HL-60 (cell line): Measurements from ENCODE around the gene FRAS1.

ENCODE experiments used
- DNase-seq, 2 experiments: peaks; one replicate each; pipeline ENCODE4 v3.0.0-alpha.2; 2010 to 2020; ENCODE audit warnings: low read depth in 1 of 2, low spot score in 1 of 2
- H3K27ac ChIP-seq: fragments of 250-450 bp; sonication (Bioruptor Pico); replicated peaks from 2 replicates; pipeline ENCODE4 v1.5.1; 2020; ENCODE audit warnings: mild to moderate bottlenecking, moderate library complexity
- H3K27me3 ChIP-seq: fragments of 250-450 bp; sonication (Bioruptor Pico); 2 replicates; pipeline ENCODE4 v1.5.1; 2021; ENCODE audit warnings: mild to moderate bottlenecking, moderate library complexity; ENCODE audit not compliant: insufficient read depth, poor library complexity, severe bottlenecking
- H3K4me3 ChIP-seq: replicated peaks from 2 replicates; pipeline ENCODE4 v1.5.1; 2011; ENCODE audit warnings: mild to moderate bottlenecking, control low read depth, low read length; ENCODE audit not compliant: insufficient read depth
- GABPA ChIP-seq: IDR thresholded peaks from 2 replicates; pipeline ENCODE4 v1.6.1; 2012; ENCODE audit warnings: low read depth
- POLR2AphosphoS5 ChIP-seq: IDR thresholded peaks from 2 replicates; pipeline ENCODE4 v1.6.1; 2012; ENCODE audit warnings: low read depth
- SPI1 ChIP-seq: IDR thresholded peaks from 2 replicates; pipeline ENCODE4 v1.6.1; 2012; ENCODE audit warnings: low read depth, mild to moderate bottlenecking, borderline replicate concordance
- TF ChIP-seq, protein P1 (sequence below): IDR thresholded peaks from 2 replicates; pipeline ENCODE4 v1.6.1; 2012; ENCODE audit warnings: low read depth; ENCODE audit not compliant: insufficient replicate concordance
- TF ChIP-seq, protein P2 (sequence below): IDR thresholded peaks from one replicate; pipeline ENCODE4 v1.5.1; 2011; ENCODE audit warnings: low read length, control low read depth, inconsistent platforms; ENCODE audit not compliant: insufficient read depth

FRAS1 gene

DNA sequence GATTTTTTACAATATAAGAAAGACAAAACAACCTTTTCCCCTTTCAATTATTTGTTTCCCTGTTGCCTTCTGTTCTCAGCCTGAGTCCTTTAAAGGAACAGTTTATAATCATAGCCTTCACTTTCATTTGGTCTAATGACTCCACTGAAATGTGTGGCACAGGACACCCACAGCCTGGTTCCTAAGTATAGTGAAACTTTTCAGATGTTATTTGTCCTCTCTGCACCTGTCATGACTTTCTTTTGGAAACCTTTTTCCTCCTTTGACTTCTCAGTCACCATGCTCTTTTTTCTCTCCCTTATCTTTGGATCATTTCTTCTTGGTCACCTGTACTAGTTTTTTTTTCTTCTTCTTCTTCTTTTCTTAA is 256.6 kb downstream of the FRAS1 start:
- H3K27ac ChIP-seq, result no peak overlapping the region
- TF ChIP-seq, protein P1, sequence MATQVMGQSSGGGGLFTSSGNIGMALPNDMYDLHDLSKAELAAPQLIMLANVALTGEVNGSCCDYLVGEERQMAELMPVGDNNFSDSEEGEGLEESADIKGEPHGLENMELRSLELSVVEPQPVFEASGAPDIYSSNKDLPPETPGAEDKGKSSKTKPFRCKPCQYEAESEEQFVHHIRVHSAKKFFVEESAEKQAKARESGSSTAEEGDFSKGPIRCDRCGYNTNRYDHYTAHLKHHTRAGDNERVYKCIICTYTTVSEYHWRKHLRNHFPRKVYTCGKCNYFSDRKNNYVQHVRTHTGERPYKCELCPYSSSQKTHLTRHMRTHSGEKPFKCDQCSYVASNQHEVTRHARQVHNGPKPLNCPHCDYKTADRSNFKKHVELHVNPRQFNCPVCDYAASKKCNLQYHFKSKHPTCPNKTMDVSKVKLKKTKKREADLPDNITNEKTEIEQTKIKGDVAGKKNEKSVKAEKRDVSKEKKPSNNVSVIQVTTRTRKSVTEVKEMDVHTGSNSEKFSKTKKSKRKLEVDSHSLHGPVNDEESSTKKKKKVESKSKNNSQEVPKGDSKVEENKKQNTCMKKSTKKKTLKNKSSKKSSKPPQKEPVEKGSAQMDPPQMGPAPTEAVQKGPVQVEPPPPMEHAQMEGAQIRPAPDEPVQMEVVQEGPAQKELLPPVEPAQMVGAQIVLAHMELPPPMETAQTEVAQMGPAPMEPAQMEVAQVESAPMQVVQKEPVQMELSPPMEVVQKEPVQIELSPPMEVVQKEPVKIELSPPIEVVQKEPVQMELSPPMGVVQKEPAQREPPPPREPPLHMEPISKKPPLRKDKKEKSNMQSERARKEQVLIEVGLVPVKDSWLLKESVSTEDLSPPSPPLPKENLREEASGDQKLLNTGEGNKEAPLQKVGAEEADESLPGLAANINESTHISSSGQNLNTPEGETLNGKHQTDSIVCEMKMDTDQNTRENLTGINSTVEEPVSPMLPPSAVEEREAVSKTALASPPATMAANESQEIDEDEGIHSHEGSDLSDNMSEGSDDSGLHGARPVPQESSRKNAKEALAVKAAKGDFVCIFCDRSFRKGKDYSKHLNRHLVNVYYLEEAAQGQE, result no peak
- TF ChIP-seq, protein P2, sequence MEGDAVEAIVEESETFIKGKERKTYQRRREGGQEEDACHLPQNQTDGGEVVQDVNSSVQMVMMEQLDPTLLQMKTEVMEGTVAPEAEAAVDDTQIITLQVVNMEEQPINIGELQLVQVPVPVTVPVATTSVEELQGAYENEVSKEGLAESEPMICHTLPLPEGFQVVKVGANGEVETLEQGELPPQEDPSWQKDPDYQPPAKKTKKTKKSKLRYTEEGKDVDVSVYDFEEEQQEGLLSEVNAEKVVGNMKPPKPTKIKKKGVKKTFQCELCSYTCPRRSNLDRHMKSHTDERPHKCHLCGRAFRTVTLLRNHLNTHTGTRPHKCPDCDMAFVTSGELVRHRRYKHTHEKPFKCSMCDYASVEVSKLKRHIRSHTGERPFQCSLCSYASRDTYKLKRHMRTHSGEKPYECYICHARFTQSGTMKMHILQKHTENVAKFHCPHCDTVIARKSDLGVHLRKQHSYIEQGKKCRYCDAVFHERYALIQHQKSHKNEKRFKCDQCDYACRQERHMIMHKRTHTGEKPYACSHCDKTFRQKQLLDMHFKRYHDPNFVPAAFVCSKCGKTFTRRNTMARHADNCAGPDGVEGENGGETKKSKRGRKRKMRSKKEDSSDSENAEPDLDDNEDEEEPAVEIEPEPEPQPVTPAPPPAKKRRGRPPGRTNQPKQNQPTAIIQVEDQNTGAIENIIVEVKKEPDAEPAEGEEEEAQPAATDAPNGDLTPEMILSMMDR, result no peak
- TF ChIP-seq SPI1, result no peak
- TF ChIP-seq POLR2AphosphoS5, result no peak
- TF ChIP-seq GABPA, result no peak
- no peak overlapping the region for H3K4me3 ChIP-seq
- no peak for DNase-seq
- H3K27me3 ChIP-seq, result no peaks in the 10 kb centered on the region

- TF ChIP-seq, protein P1, result no peak
- TF ChIP-seq, protein P2, result no peak
- TF ChIP-seq SPI1, result no peak
- TF ChIP-seq GABPA, result no peak
- no peak for TF ChIP-seq POLR2AphosphoS5
- DNase-seq, result no peak
- Histone ChIP-seq H3K27ac (no peak overlapping the region), H3K4me3 (no peak overlapping the region), H3K27me3 (no peaks in the 10 kb centered on the region)
Observed at GRCh38 chr4:78318126-78318525, 261.0 kb downstream of the FRAS1 start.

GRCh38 chr4:78320349-78320935 is 263.3 kb downstream of the FRAS1 start:
- peak in 1 of 2 experiments; percentile 28 for DNase-seq
- no peak overlapping the region for H3K27ac ChIP-seq
- no peak overlapping the region for H3K4me3 ChIP-seq
- no peaks in the 10 kb centered on the region for H3K27me3 ChIP-seq
- peak; percentile 97 for TF ChIP-seq SPI1
- TF ChIP-seq, protein P1, result no peak
